SK-N-SH (cell line): ENCODE measurements around the gene FSIP1. TPM values are rescaled to one million over a fixed set of nuclear protein-coding genes. Genes with fewer than 3 reads are reported as not detected.
A peak's percentile ranks its signal among the peaks of the same experiment; 100 is the strongest.

ENCODE experiments used
- CTCF ChIA-PET: fragments of 300-600, 350-600 bp; formaldehyde crosslinking; extraction: SDS; loops from one replicate; lab custom pipeline; 2021; lab: Yijun Ruan, JAX
- POLR2A ChIA-PET: fragments of 350-600 bp; sonication (Branson Sonifier 250); formaldehyde crosslinking; extraction: SDS; loops from one replicate; lab custom pipeline; 2020; ENCODE audit warnings: antibody characterized with exemption, inconsistent platforms; lab: Yijun Ruan, JAX
- DNase-seq: peaks from one replicate; pipeline ENCODE4 v3.0.0; 2012
- H2AFZ ChIP-seq: fragments of 200-600 bp; sonication (generic); 2 replicates; pipeline ENCODE4 v1.8.1; 2016; ENCODE audit warnings: antibody characterized with exemption, mild to moderate bottlenecking, low read depth
- H3F3A ChIP-seq: fragments of 200-600 bp; sonication (generic); replicated peaks from 2 replicates; pipeline ENCODE3; 2016; ENCODE audit warnings: antibody characterized with exemption, mild to moderate bottlenecking; ENCODE audit not compliant: insufficient read depth
- H3K27ac ChIP-seq, 2 experiments: fragments of 200-500 bp in 1 of 2; fragments of 200-600 bp in 1 of 2; sonication (Bioruptor generic) in 1 of 2; sonication (generic), shearing (Covaris generic) in 1 of 2; 2 replicates each; pipeline versions ENCODE4 v1.5.1 to v1.6.1; 2014 to 2016; ENCODE audit warnings: low read depth in 2 of 2, inconsistent platforms in 1 of 2, low read length in 1 of 2, mild to moderate bottlenecking in 1 of 2, mixed read lengths in 1 of 2
- H3K27me3 ChIP-seq: fragments of 200-600 bp; sonication (generic), shearing (Covaris generic); 2 replicates; pipeline ENCODE4 v1.6.1; 2016; ENCODE audit warnings: mixed run types; ENCODE audit not compliant: insufficient read depth
- H3K36me3 ChIP-seq, 2 experiments: fragments of 200-500 bp in 1 of 2; fragments of 200-600 bp in 1 of 2; sonication (Bioruptor generic) in 1 of 2; sonication (generic) in 1 of 2; replicated peaks in 1 of 2; 2 replicates each; pipeline versions ENCODE3 to v1.5.1; 2014 to 2016; ENCODE audit warnings: low read length in 1 of 2, mild to moderate bottlenecking in 1 of 2; ENCODE audit not compliant: insufficient read depth in 2 of 2, control insufficient read depth in 1 of 2
- H3K4me1 ChIP-seq, 2 experiments: fragments of 200-500 bp in 1 of 2; fragments of 200-600 bp in 1 of 2; sonication (Bioruptor generic) in 1 of 2; sonication (generic), shearing (Covaris generic) in 1 of 2; 2 replicates each; pipeline versions ENCODE4 v1.5.1 to v1.6.1; 2014 to 2016; ENCODE audit warnings: low read depth in 1 of 2, low read length in 1 of 2, mixed run types in 1 of 2; ENCODE audit not compliant: insufficient read depth in 2 of 2, control insufficient read depth in 1 of 2
- H3K4me2 ChIP-seq: fragments of 200-600 bp; sonication (generic), shearing (Covaris generic); 2 replicates; pipeline ENCODE4 v1.6.1; 2017; ENCODE audit warnings: mixed run types
- H3K4me3 ChIP-seq, 2 experiments: fragments of 200-500 bp in 1 of 2; fragments of 200-600 bp in 1 of 2; sonication (Bioruptor generic) in 1 of 2; sonication (generic), shearing (Covaris generic) in 1 of 2; 2 replicates each; pipeline versions ENCODE4 v1.5.1 to v1.8.1; 2014 to 2016; ENCODE audit warnings: low read depth in 2 of 2, inconsistent platforms in 1 of 2, low read length in 1 of 2, mild to moderate bottlenecking in 1 of 2, mixed read lengths in 1 of 2, moderate library complexity in 1 of 2
- H3K79me2 ChIP-seq: fragments of 200-600 bp; sonication (generic); 2 replicates; pipeline ENCODE4 v1.8.1; 2017; ENCODE audit warnings: mild to moderate bottlenecking; ENCODE audit not compliant: insufficient read depth
- H3K9ac ChIP-seq: fragments of 200-600 bp; sonication (generic); 2 replicates; pipeline ENCODE4 v1.6.1; 2017; ENCODE audit warnings: mixed run types
- H3K9me2 ChIP-seq: fragments of 200-600 bp; sonication (generic); 2 replicates; pipeline ENCODE4 v1.6.1; 2017; ENCODE audit warnings: mixed run types
- H3K9me3 ChIP-seq: fragments of 200-600 bp; sonication (generic); 2 replicates; pipeline ENCODE4 v1.6.1; 2017; ENCODE audit warnings: mixed run types, mild to moderate bottlenecking, moderate library complexity
- H4K20me1 ChIP-seq: fragments of 200-600 bp; sonication (generic); 2 replicates; pipeline ENCODE4 v1.6.1; 2017; ENCODE audit warnings: mild to moderate bottlenecking, mixed run types; ENCODE audit not compliant: insufficient read depth
- CHD2 ChIP-seq: fragments of 150-350 bp; IDR thresholded peaks from 2 replicates; pipeline ENCODE4 v1.6.1; 2018; ENCODE audit warnings: low read length; ENCODE audit not compliant: partially characterized antibody
- ELF1 ChIP-seq: IDR thresholded peaks from 2 replicates; pipeline ENCODE4 v1.4.0; 2012
- FOXM1 ChIP-seq: IDR thresholded peaks from 2 replicates; pipeline ENCODE4 v1.4.0; 2012; ENCODE audit warnings: low read depth, mild to moderate bottlenecking
- GABPA ChIP-seq: IDR thresholded peaks from 2 replicates; pipeline ENCODE4 v1.4.0; 2012; ENCODE audit warnings: low read depth, mild to moderate bottlenecking
- GATA2 ChIP-seq: sonication (generic); formaldehyde crosslinking; IDR thresholded peaks from 2 replicates; pipeline ENCODE4 v1.5.0; 2020; ENCODE audit warnings: mild to moderate bottlenecking, missing genetic modification reagents
- MAX ChIP-seq: IDR thresholded peaks from 2 replicates; pipeline ENCODE4 v1.4.0; 2012; ENCODE audit warnings: low read depth
- MEF2A ChIP-seq: IDR thresholded peaks from 2 replicates; pipeline ENCODE4 v1.4.0; 2012; ENCODE audit warnings: low read depth, borderline replicate concordance
- NFIC ChIP-seq: IDR thresholded peaks from 2 replicates; pipeline ENCODE4 v1.4.0; 2012; ENCODE audit warnings: borderline replicate concordance
- NRF1 ChIP-seq: IDR thresholded peaks from 2 replicates; pipeline ENCODE4 v1.6.1; 2012; ENCODE audit warnings: low read depth, mild to moderate bottlenecking, low read length
- RCOR1 ChIP-seq: fragments of 150-350 bp; IDR thresholded peaks from 2 replicates; pipeline ENCODE4 v1.6.1; 2017; ENCODE audit warnings: antibody characterized with exemption, low read length
- REST ChIP-seq: IDR thresholded peaks from 2 replicates; pipeline ENCODE4 v1.6.1; 2012; ENCODE audit warnings: mild to moderate bottlenecking, low read depth, low read length, moderate library complexity
- RXRA ChIP-seq: IDR thresholded peaks from 2 replicates; pipeline ENCODE4 v1.4.0; 2012; ENCODE audit warnings: low read depth, mild to moderate bottlenecking, borderline replicate concordance
- SIN3A ChIP-seq: IDR thresholded peaks from 2 replicates; pipeline ENCODE4 v1.6.1; 2012; ENCODE audit warnings: low read depth, mild to moderate bottlenecking, low read length, moderate library complexity, borderline replicate concordance
- TEAD4 ChIP-seq: IDR thresholded peaks from 2 replicates; pipeline ENCODE4 v1.4.0; 2012; ENCODE audit warnings: mild to moderate bottlenecking, borderline replicate concordance; ENCODE audit not compliant: insufficient read depth
- ZBTB33 ChIP-seq: IDR thresholded peaks from 2 replicates; pipeline ENCODE4 v1.4.0; 2012; ENCODE audit warnings: low read depth, borderline replicate concordance
- WGBS: methylation state at CpG from one replicate; pipeline ENCODE4 v1.1.6; 2017; ENCODE audit warnings: low lambda C conversion rate; 5-methylcytosine and 5-hydroxymethylcytosine counted together
- polyA plus RNA-seq, 3 experiments: library from polyadenylated mRNA; depleted of rRNA; stranded (reverse); fragments of >200 nt; gene quantifications; 2 replicates each; pipeline ENCODE4 v1.2.3, GENCODE V29; 2012
- TF ChIP-seq, protein P1 (sequence below): IDR thresholded peaks from 2 replicates; pipeline ENCODE4 v1.4.0; 2012; ENCODE audit warnings: low read depth, borderline replicate concordance
- TF ChIP-seq, protein P2 (sequence below): fragments of 200-600 bp; sonication (generic); IDR thresholded peaks from 2 replicates; pipeline ENCODE4 v1.6.1; 2017; ENCODE audit warnings: antibody characterized with exemption, mild to moderate bottlenecking, moderate library complexity

FSIP1 gene
- polyA plus RNA-seq, 1 of the 3 experiments (the other 2 are of a cell fraction), result 0.43 TPM

DNA sequence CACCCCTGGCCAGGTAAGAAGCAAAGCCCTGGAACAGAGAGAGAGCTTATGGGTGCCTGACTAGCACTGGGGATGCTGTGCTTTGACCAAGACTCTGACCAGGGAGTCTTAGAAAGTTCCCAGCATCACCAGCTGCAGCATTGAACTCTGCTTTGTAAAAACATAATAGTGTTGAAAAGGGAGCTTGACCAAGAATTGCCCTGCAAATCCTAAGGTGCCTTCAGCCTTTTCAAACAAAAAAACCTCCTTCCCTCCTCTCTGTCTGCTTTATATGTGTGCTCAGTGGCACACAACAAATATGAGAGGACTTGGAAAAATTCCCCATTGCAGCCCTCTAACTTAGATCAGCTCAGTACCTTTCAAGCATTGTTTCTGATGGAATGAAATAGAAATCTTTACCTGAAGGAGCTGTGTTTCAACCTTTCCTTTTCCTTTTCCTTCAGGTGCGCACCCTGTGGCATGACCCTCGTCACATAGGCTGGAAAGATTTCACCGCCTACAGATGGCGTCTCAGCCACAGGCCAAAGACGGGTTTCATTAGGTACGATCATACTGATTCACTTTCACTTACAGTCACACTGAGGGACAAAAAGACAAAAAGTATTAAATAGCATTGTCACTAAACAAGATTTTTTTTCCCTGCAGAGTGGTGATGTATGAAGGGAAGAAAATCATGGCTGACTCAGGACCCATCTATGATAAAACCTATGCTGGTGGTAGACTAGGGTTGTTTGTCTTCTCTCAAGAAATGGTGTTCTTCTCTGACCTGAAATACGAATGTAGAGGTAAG is 188.8 kb downstream of the FSIP1 start:
- Histone ChIP-seq H3K4me1 (peaks cover 0 to 7% of the 10 kb centered on the region in 2 experiments; a peak in 2 of 4 replicates), H3K4me3 (no peak overlapping the region), H3K36me3 (peaks cover 85% of the 10 kb centered on the region in 2 experiments), H3K79me2 (no peaks in the 10 kb centered on the region), H3K27me3 (no peaks in the 10 kb centered on the region), H3K27ac (peak overlapping the region in 1 of 2 experiments; percentile 60; a peak in 2 of 4 replicates), H3F3A (peaks cover 100% of the 10 kb centered on the region), H2AFZ (no peak overlapping the region), H3K9ac (peak overlapping the region; percentile 27; the same call in 1 of the 2 replicates), H3K4me2 (peak overlapping the region; percentile 33; the same call in 1 of the 2 replicates), H4K20me1 (peaks cover 83% of the 10 kb centered on the region), H3K9me2 (no peaks in the 10 kb centered on the region), H3K9me3 (no peaks in the 10 kb centered on the region)
- POLR2A ChIA-PET, result no interaction called here
- WGBS, result 90% methylated on average over 7 of the region's 7 CpGs
- CTCF ChIA-PET, result interaction anchor here (0.8 to 1.5 kb wide), 2 partner anchors 14 to 126 kb away, joined by 3 to 8 read pairs; no protein-coding TSS in a partner anchor
- no peak for TF ChIP-seq RCOR1
- TF ChIP-seq MEF2A, result no peak
- TF ChIP-seq, protein P1, sequence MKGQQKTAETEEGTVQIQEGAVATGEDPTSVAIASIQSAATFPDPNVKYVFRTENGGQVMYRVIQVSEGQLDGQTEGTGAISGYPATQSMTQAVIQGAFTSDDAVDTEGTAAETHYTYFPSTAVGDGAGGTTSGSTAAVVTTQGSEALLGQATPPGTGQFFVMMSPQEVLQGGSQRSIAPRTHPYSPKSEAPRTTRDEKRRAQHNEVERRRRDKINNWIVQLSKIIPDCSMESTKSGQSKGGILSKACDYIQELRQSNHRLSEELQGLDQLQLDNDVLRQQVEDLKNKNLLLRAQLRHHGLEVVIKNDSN, result no peak
- TF ChIP-seq ELF1, result no peak
- DNase-seq, result no peak

GRCh38 chr15:39593071-39593655 is 189.5 kb downstream of the FSIP1 start:
- Histone ChIP-seq H3K79me2 (no peaks in the 10 kb centered on the region), H3K27ac (peak overlapping the region in 1 of 2 experiments; percentile 60; a peak in 3 of 4 replicates), H3K9ac (no peak overlapping the region), H3K9me2 (no peaks in the 10 kb centered on the region), H3K9me3 (no peaks in the 10 kb centered on the region), H3K4me3 (no peak overlapping the region), H3K4me2 (peak overlapping the region; percentile 33; the same call in 1 of the 2 replicates), H3K4me1 (peaks cover 0 to 7% of the 10 kb centered on the region in 2 experiments; a peak in 2 of 4 replicates), H3K27me3 (no peaks in the 10 kb centered on the region), H4K20me1 (peaks cover 90% of the 10 kb centered on the region), H3F3A (peaks cover 100% of the 10 kb centered on the region), H3K36me3 (peaks cover 90 to 92% of the 10 kb centered on the region in 2 experiments), H2AFZ (no peak overlapping the region)
- no peak for DNase-seq
- CTCF ChIA-PET, result interaction anchor here (1.5 kb wide), 1 partner anchor 13 kb away, joined by 8 read pairs; no protein-coding TSS in a partner anchor
- 89% methylated on average over 3 of the region's 15 CpGs for WGBS
- POLR2A ChIA-PET, result no interaction called here
- no peak for TF ChIP-seq ZBTB33
- TF ChIP-seq FOXM1, result no peak
- no peak for TF ChIP-seq NFIC
- no peak for TF ChIP-seq GATA2 (CRISPR knock-in tag)
- no peak for TF ChIP-seq RXRA
- TF ChIP-seq NRF1, result no peak
- TF ChIP-seq TEAD4, result no peak
- TF ChIP-seq CHD2, result no peak
- TF ChIP-seq GABPA, result no peak
- TF ChIP-seq REST, result no peak
- TF ChIP-seq MAX, result no peak
- TF ChIP-seq, protein P2, sequence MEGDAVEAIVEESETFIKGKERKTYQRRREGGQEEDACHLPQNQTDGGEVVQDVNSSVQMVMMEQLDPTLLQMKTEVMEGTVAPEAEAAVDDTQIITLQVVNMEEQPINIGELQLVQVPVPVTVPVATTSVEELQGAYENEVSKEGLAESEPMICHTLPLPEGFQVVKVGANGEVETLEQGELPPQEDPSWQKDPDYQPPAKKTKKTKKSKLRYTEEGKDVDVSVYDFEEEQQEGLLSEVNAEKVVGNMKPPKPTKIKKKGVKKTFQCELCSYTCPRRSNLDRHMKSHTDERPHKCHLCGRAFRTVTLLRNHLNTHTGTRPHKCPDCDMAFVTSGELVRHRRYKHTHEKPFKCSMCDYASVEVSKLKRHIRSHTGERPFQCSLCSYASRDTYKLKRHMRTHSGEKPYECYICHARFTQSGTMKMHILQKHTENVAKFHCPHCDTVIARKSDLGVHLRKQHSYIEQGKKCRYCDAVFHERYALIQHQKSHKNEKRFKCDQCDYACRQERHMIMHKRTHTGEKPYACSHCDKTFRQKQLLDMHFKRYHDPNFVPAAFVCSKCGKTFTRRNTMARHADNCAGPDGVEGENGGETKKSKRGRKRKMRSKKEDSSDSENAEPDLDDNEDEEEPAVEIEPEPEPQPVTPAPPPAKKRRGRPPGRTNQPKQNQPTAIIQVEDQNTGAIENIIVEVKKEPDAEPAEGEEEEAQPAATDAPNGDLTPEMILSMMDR, result no peak
- no peak for TF ChIP-seq SIN3A
